ENCODE data around the gene EIPR1. TPM values are rescaled to one million over a fixed set of nuclear protein-coding genes. Genes with fewer than 3 reads are reported as not detected.

EIPR1 gene
- total and polyA plus RNA-seq, 2 donors from 2014 or later = 28.2 to 37.8 TPM

GRCh38 chr2:3145471-3146021 is 232.1 kb downstream of the EIPR1 start:
- no peak overlapping the region for H3K27ac ChIP-seq (ENCODE audit: low read depth in 2 of 2, low read length in 2 of 2)
- TF ChIP-seq, protein P1, sequence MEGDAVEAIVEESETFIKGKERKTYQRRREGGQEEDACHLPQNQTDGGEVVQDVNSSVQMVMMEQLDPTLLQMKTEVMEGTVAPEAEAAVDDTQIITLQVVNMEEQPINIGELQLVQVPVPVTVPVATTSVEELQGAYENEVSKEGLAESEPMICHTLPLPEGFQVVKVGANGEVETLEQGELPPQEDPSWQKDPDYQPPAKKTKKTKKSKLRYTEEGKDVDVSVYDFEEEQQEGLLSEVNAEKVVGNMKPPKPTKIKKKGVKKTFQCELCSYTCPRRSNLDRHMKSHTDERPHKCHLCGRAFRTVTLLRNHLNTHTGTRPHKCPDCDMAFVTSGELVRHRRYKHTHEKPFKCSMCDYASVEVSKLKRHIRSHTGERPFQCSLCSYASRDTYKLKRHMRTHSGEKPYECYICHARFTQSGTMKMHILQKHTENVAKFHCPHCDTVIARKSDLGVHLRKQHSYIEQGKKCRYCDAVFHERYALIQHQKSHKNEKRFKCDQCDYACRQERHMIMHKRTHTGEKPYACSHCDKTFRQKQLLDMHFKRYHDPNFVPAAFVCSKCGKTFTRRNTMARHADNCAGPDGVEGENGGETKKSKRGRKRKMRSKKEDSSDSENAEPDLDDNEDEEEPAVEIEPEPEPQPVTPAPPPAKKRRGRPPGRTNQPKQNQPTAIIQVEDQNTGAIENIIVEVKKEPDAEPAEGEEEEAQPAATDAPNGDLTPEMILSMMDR (IDR thresholded peaks at IDR 0.05; ENCODE audit: borderline replicate concordance, extremely low read depth, insufficient read depth) = no peak
- H3K36me3 ChIP-seq (ENCODE audit: control insufficient read depth in 2 of 3, insufficient read depth in 3 of 3, low read length in 3 of 3) = no peaks in the 10 kb centered on the region
- H3K9ac ChIP-seq (ENCODE audit: low read length in 3 of 3) = no peak overlapping the region
- FAIRE-seq = no peak
- H3K27me3 ChIP-seq (ENCODE audit: control insufficient read depth, insufficient read depth, low read length) = no peaks in the 10 kb centered on the region
- H3K9me3 ChIP-seq (ENCODE audit: control insufficient read depth in 2 of 3, insufficient read depth in 1 of 3, low read length in 3 of 3) = no peaks in the 10 kb centered on the region
- H3K4me3 ChIP-seq (ENCODE audit: low read length in 3 of 3) = no peak overlapping the region
- no peak for DNase-seq
- intact Hi-C loops (cut with DNase I) = no loop called here
- no peaks in the 10 kb centered on the region for H3K4me1 ChIP-seq (ENCODE audit: control insufficient read depth in 2 of 3, insufficient read depth in 2 of 3, low read depth in 1 of 3, low read length in 3 of 3)

GRCh38 chr2:3144856-3145255 is 232.8 kb downstream of the EIPR1 start:
- Histone ChIP-seq H3K36me3 (ENCODE audit: control insufficient read depth in 2 of 3, insufficient read depth in 3 of 3, low read length in 3 of 3) (no peaks in the 10 kb centered on the region), H3K27ac (ENCODE audit: low read depth in 2 of 2, low read length in 2 of 2) (no peak overlapping the region), H3K4me1 (ENCODE audit: control insufficient read depth in 2 of 3, insufficient read depth in 2 of 3, low read depth in 1 of 3, low read length in 3 of 3) (no peaks in the 10 kb centered on the region), H3K4me3 (ENCODE audit: low read length in 3 of 3) (no peak overlapping the region), H3K9ac (ENCODE audit: low read length in 3 of 3) (no peak overlapping the region), H3K27me3 (ENCODE audit: control insufficient read depth, insufficient read depth, low read length) (no peaks in the 10 kb centered on the region), H3K9me3 (ENCODE audit: control insufficient read depth in 2 of 3, insufficient read depth in 1 of 3, low read length in 3 of 3) (no peaks in the 10 kb centered on the region)
- TF ChIP-seq, protein P1 (IDR thresholded peaks at IDR 0.05; ENCODE audit: borderline replicate concordance, extremely low read depth, insufficient read depth) = no peak
- intact Hi-C loops (cut with DNase I) = no loop called here
- FAIRE-seq (no peak), DNase-seq (no peak)

DNA sequence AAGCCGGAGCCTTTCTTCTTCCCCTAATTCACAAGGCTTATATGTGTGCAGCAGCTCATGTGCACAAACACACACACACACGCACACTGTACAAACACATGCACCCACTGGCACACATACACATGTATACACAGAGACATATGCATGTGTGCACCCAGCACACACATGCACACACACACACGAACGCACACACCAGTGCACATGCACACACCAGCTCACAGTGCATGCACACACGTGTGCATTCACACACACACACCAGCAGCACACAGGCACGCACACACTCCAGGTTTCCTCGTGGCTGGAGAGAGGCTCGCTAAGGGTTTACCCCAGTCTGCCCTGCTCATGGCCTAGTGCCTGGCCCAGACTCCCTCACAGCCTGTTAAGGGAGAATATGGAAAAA is 234.0 kb downstream of the EIPR1 start:
- Histone ChIP-seq H3K4me3 (ENCODE audit: low read length in 3 of 3) (no peak overlapping the region), H3K4me1 (ENCODE audit: control insufficient read depth in 2 of 3, insufficient read depth in 2 of 3, low read depth in 1 of 3, low read length in 3 of 3) (no peaks in the 10 kb centered on the region), H3K27me3 (ENCODE audit: control insufficient read depth, insufficient read depth, low read length) (no peaks in the 10 kb centered on the region), H3K27ac (ENCODE audit: low read depth in 2 of 2, low read length in 2 of 2) (no peak overlapping the region), H3K36me3 (ENCODE audit: control insufficient read depth in 2 of 3, insufficient read depth in 3 of 3, low read length in 3 of 3) (no peaks in the 10 kb centered on the region), H3K9me3 (ENCODE audit: control insufficient read depth in 2 of 3, insufficient read depth in 1 of 3, low read length in 3 of 3) (no peaks in the 10 kb centered on the region), H3K9ac (ENCODE audit: low read length in 3 of 3) (no peak overlapping the region)
- no peak for DNase-seq
- TF ChIP-seq, protein P1 (IDR thresholded peaks at IDR 0.05; ENCODE audit: borderline replicate concordance, extremely low read depth, insufficient read depth) = no peak
- intact Hi-C loops (cut with DNase I) = no loop called here
- FAIRE-seq = no peak

Data from kidney (tissue), 14 donors.